ENCODE data around the gene GPC5.
"Not testable (repeated sequence)": the region's sequence is repeated elsewhere in the genome, so short reads cannot be mapped to it uniquely, and the experiment has no call there.

Gene GPC5

GRCh38 chr13:91648012-91648411, 249.6 kb downstream of the GPC5 start:
- no peak for DNase-seq (ENCODE audit: low read depth in 2 of 2)

GRCh38 chr13:91649456-91649855, 251.0 kb downstream of the GPC5 start:
- DNase-seq (ENCODE audit: low read depth in 2 of 2): no peak

GRCh38 chr13:91652404-91653301, 254.2 kb downstream of the GPC5 start:
- DNase-seq (ENCODE audit: low read depth in 2 of 2): no peak

GRCh38 chr13:91655731-91656130, 257.3 kb downstream of the GPC5 start:
- no peak for DNase-seq (ENCODE audit: low read depth in 2 of 2)

- DNase-seq (ENCODE audit: low read depth in 2 of 2): no peak
These were observed 258.9 kb downstream of the GPC5 start for GRCh38 chr13:91657283-91657682.

GRCh38 chr13:91659256-91660075, 261.0 kb downstream of the GPC5 start:
- DNase-seq (ENCODE audit: low read depth in 2 of 2): no peak

- DNase-seq (ENCODE audit: low read depth in 2 of 2): no peak
These were observed 261.6 kb downstream of the GPC5 start for GRCh38 chr13:91660076-91660415.

- DNase-seq (ENCODE audit: low read depth in 2 of 2): no peak
These were observed 263.5 kb downstream of the GPC5 start for GRCh38 chr13:91661692-91662490.

GRCh38 chr13:91664039-91664438, 265.6 kb downstream of the GPC5 start:
- no peak for DNase-seq (ENCODE audit: low read depth in 2 of 2)

GRCh38 chr13:91667486-91667885, 269.1 kb downstream of the GPC5 start:
- DNase-seq (ENCODE audit: low read depth in 2 of 2): no peak

GRCh38 chr13:91668866-91669495, 270.6 kb downstream of the GPC5 start:
- no peak for DNase-seq (ENCODE audit: low read depth in 2 of 2)

- not testable (repeated sequence) for DNase-seq (ENCODE audit: low read depth in 2 of 2)
These were observed 275.9 kb downstream of the GPC5 start for GRCh38 chr13:91674347-91674746.

- DNase-seq (ENCODE audit: low read depth in 2 of 2): no peak
These were observed 286.3 kb downstream of the GPC5 start for GRCh38 chr13:91684746-91685145.

- DNase-seq (ENCODE audit: low read depth in 2 of 2): no peak
These were observed 292.5 kb downstream of the GPC5 start for GRCh38 chr13:91690944-91691343.

- DNase-seq (ENCODE audit: low read depth in 2 of 2): no peak
These were observed 295.0 kb downstream of the GPC5 start for GRCh38 chr13:91693466-91693865.

GRCh38 chr13:91698308-91698707, 299.9 kb downstream of the GPC5 start:
- no peak for DNase-seq (ENCODE audit: low read depth in 2 of 2)

GRCh38 chr13:91698767-91699166, 300.3 kb downstream of the GPC5 start:
- DNase-seq (ENCODE audit: low read depth in 2 of 2): no peak

GRCh38 chr13:91699863-91700262, 301.4 kb downstream of the GPC5 start:
- DNase-seq (ENCODE audit: low read depth in 2 of 2): no peak

GRCh38 chr13:91701975-91702374, 303.6 kb downstream of the GPC5 start:
- DNase-seq (ENCODE audit: low read depth in 2 of 2): no peak

- no peak for DNase-seq (ENCODE audit: low read depth in 2 of 2)
These were observed 304.0 kb downstream of the GPC5 start for GRCh38 chr13:91702411-91702810.

GRCh38 chr13:91704398-91704797, 306.0 kb downstream of the GPC5 start:
- no peak for DNase-seq (ENCODE audit: low read depth in 2 of 2)

GRCh38 chr13:91708558-91708957, 310.1 kb downstream of the GPC5 start:
- DNase-seq (ENCODE audit: low read depth in 2 of 2): no peak

Data from stimulated activated CD4-positive, alpha-beta T cell treated with anti-CD3 and anti-CD28 coated beads, Interleukin-1b, Interleukin-23, amount 100 ng/mL, for 4 hours (primary cell).